CD1c-positive myeloid dendritic cell (primary cell): ENCODE results near the gene KIFC1.

Experiments used
- DNase-seq: peaks from one replicate; pipeline ENCODE4 v3.0.0-alpha.2; 2016; ENCODE audit errors: extremely low spot score

The KIFC1 gene

GRCh38 chr6:33443025-33443424 lies 51.4 kb downstream of the KIFC1 start:
- no peak for DNase-seq

GRCh38 chr6:33443619-33444504 lies 52.2 kb downstream of the KIFC1 start:
- no peak for DNase-seq

GRCh38 chr6:33445119-33445603 lies 53.5 kb downstream of the KIFC1 start:
- DNase-seq: peak; percentile 84

GRCh38 chr6:33446356-33446755 lies 54.7 kb downstream of the KIFC1 start:
- DNase-seq: no peak

GRCh38 chr6:33450434-33450833 lies 58.8 kb downstream of the KIFC1 start:
- DNase-seq: peak; percentile 74

GRCh38 chr6:33451606-33452005 lies 60.0 kb downstream of the KIFC1 start:
- no peak for DNase-seq

- DNase-seq: no peak
Measured at GRCh38 chr6:33452496-33452895, 60.9 kb downstream of the KIFC1 start.

GRCh38 chr6:33453393-33454008 lies 61.9 kb downstream of the KIFC1 start:
- DNase-seq: peak; percentile 11

GRCh38 chr6:33454009-33454946 lies 62.7 kb downstream of the KIFC1 start, which contains the start of gene ZBTB9:
Gene ZBTB9 (plus strand): TSS chr6:33454576. CDS start chr6:33455101, 525 bp downstream.
- DNase-seq: peak; percentile 98

- no peak for DNase-seq
Measured at GRCh38 chr6:33455051-33455450, 63.4 kb downstream of the KIFC1 start.

GRCh38 chr6:33456156-33456555 lies 64.5 kb downstream of the KIFC1 start:
- DNase-seq: no peak

- DNase-seq: peak; percentile 7
Measured at GRCh38 chr6:33458676-33459075, 67.1 kb downstream of the KIFC1 start.

GRCh38 chr6:33459226-33459625 lies 67.6 kb downstream of the KIFC1 start:
- DNase-seq: no peak
